GM08714 (cell line): ENCODE data around the gene LAMB3.

Experiments used
- H3K4me3 ChIP-seq: fragments of 200-500 bp; sonication (Bioruptor generic); 2 replicates; pipeline ENCODE4 v1.5.1; 2014; ENCODE audit warnings: mild to moderate bottlenecking, low read length, inconsistent platforms
- ZNF274 ChIP-seq: IDR thresholded peaks from 2 replicates; pipeline ENCODE4 v1.6.1; 2012; ENCODE audit warnings: mild to moderate bottlenecking, low read depth, low read length

LAMB3 gene

GRCh38 chr1:209650454-209650853 lies 1.8 kb downstream of the LAMB3 start:
- no peak overlapping the region for H3K4me3 ChIP-seq

GRCh38 chr1:209648931-209649776 lies 3.1 kb downstream of the LAMB3 start:
- no peak overlapping the region for H3K4me3 ChIP-seq
- no peak for TF ChIP-seq ZNF274

More at GRCh38 chr1:209650454-209650853, 1.8 kb downstream of the LAMB3 start:
- no peak for TF ChIP-seq ZNF274

GRCh38 chr1:209648346-209648745 lies 3.9 kb downstream of the LAMB3 start:
- H3K4me3 ChIP-seq: no peak overlapping the region
- TF ChIP-seq ZNF274: no peak

DNA sequence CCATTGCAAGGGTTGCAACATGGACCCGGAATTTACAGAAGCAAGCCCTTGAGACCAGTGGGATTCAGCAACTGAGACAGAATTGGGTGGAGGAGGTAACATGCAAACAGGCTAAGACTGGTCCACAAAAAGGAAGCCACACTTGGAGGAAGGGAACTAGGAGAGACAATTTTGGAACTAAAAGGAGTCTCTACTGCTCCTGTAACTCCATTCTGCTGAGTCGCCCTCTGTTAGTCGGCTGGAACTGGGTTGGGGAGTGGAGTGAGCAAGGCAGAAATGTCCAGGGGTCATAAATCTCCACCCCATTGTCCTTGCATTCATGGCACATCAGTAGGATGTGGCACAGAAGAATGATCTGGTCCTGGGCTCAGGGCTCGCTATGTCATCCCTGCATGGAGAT lies 5.1 kb downstream of the LAMB3 start:
- no peak for TF ChIP-seq ZNF274
- no peak overlapping the region for H3K4me3 ChIP-seq

GRCh38 chr1:209646558-209646957 lies 5.7 kb downstream of the LAMB3 start:
- no peak overlapping the region for H3K4me3 ChIP-seq
- TF ChIP-seq ZNF274: no peak

GRCh38 chr1:209645574-209646452 lies 6.4 kb downstream of the LAMB3 start:
- no peak overlapping the region for H3K4me3 ChIP-seq
- no peak for TF ChIP-seq ZNF274

- no peak overlapping the region for H3K4me3 ChIP-seq
- no peak for TF ChIP-seq ZNF274
Observed at GRCh38 chr1:209643285-209644020, 8.8 kb downstream of the LAMB3 start.

GRCh38 chr1:209642816-209643215 lies 9.4 kb downstream of the LAMB3 start:
- H3K4me3 ChIP-seq: no peak overlapping the region
- TF ChIP-seq ZNF274: no peak

GRCh38 chr1:209641832-209642172 lies 10.4 kb downstream of the LAMB3 start:
- no peak overlapping the region for H3K4me3 ChIP-seq
- no peak for TF ChIP-seq ZNF274

DNA sequence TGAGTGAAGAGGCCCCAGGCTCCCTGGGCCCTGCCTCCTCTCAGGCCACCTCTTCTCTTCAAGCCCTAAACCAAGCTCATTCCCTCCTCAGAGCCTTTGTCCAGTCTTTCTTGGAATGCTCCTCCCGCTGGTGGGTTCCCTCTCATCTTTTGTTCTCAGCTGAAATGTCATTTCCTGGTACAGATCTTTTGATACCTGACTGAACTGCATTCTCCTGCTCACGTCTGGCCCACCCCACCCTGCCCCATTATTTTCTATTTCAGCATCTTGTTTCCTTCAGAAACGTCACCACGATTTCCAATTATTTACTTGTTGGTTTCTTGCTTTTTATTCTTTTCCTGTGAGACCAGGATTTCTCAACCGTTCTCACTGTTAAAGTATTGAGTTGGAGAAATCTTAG lies 16.4 kb downstream of the LAMB3 start:
- TF ChIP-seq ZNF274: no peak
- no peak overlapping the region for H3K4me3 ChIP-seq

GRCh38 chr1:209634005-209634737 lies 18.1 kb downstream of the LAMB3 start:
- TF ChIP-seq ZNF274: no peak
- no peak overlapping the region for H3K4me3 ChIP-seq

DNA sequence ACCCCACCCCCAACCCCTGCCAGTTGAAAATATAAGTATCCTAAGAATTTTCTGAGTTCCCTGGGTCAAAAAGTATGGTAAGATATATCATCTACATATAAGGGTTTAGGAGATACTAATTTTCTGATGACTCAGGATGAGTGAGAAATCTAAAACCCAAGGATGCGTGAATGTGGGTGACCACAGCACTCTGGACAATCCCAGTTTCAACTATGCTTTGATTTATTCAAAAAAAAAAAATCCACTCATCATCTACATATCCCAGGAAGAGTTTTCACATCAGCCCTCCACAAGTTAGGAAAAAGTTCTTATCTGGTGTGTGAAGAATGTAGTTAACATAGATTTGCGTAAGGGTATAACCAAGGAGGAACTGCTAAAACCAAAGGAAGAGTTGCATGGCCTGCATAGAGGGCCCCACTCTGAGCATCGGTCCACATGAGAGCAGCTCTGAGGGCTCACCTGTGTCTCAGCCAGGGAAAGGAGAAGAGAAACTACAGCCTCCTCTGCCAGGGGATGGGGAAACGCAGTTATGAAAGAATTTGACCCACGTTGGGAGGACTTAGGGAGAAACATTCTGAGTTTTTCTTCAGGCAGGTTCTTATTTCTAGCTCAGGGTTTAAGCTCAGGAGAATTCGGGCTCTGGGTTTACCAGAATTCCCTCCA lies 18.8 kb downstream of the LAMB3 start:
- TF ChIP-seq ZNF274: no peak
- no peak overlapping the region for H3K4me3 ChIP-seq
